Endodermal cell (in vitro differentiated cells): Measurements from ENCODE around the gene ATG101. TPM values are rescaled to one million over a fixed set of nuclear protein-coding genes. Genes with fewer than 3 reads are reported as not detected.

ENCODE experiments used
- DNase-seq: peaks from one replicate; pipeline ENCODE4 v3.0.0-alpha.2; 2017
- H3K27ac ChIP-seq: 2 replicates; pipeline ENCODE4 v1.5.1; 2013; ENCODE audit warnings: mild to moderate bottlenecking, low read depth, low read length, moderate library complexity
- H3K27me3 ChIP-seq: 2 replicates; pipeline ENCODE4 v1.6.1; 2013; ENCODE audit warnings: mild to moderate bottlenecking, low read length, moderate library complexity; ENCODE audit not compliant: insufficient read depth, control insufficient read depth, poor library complexity, severe bottlenecking
- H3K36me3 ChIP-seq: 2 replicates; pipeline ENCODE4 v1.7.0; 2013; ENCODE audit warnings: mild to moderate bottlenecking, low read length, moderate library complexity; ENCODE audit not compliant: control insufficient read depth, insufficient read depth
- H3K4me1 ChIP-seq: one replicate; pipeline ENCODE4 v1.7.0; 2013; ENCODE audit warnings: low read length; ENCODE audit not compliant: control insufficient read depth, insufficient read depth
- H3K4me3 ChIP-seq: 2 replicates; pipeline ENCODE4 v1.5.1; 2013; ENCODE audit warnings: mild to moderate bottlenecking, low read length, moderate library complexity
- H3K9ac ChIP-seq: 2 replicates; pipeline ENCODE4 v1.6.1; 2013; ENCODE audit warnings: mild to moderate bottlenecking, low read length, moderate library complexity; ENCODE audit not compliant: poor library complexity, severe bottlenecking; ENCODE audit errors: extremely low read depth
- H3K9me3 ChIP-seq: 2 replicates; pipeline ENCODE4 v1.6.1; 2013; ENCODE audit warnings: mild to moderate bottlenecking, low read length, moderate library complexity; ENCODE audit not compliant: control insufficient read depth
- H3K27ac Mint-ChIP-seq: 2 replicates; pipeline ENCODE4 v1.8.0; 2020; ENCODE audit warnings: mixed read lengths
- H3K27me3 Mint-ChIP-seq: 2 replicates; pipeline ENCODE4 v1.8.0; 2021; ENCODE audit warnings: mild to moderate bottlenecking, mixed read lengths; ENCODE audit not compliant: insufficient read depth
- H3K36me3 Mint-ChIP-seq: 2 replicates; pipeline ENCODE4 v1.8.0; 2020; ENCODE audit warnings: low read depth, mixed read lengths
- H3K4me1 Mint-ChIP-seq: 2 replicates; pipeline ENCODE4 v1.8.0; 2020; ENCODE audit warnings: mixed read lengths
- H3K4me3 Mint-ChIP-seq: 2 replicates; pipeline ENCODE4 v1.8.0; 2020; ENCODE audit warnings: mild to moderate bottlenecking, moderate library complexity, mixed read lengths
- H3K9me3 Mint-ChIP-seq: 2 replicates; pipeline ENCODE4 v1.8.0; 2020; ENCODE audit warnings: mild to moderate bottlenecking, mixed read lengths
- CTCF ChIP-seq: fragments of 200-600 bp; sonication (generic); conservative IDR thresholded peaks from 2 replicates; pipeline ENCODE4 v1.5.0; 2021; ENCODE audit warnings: antibody characterized with exemption, mild to moderate bottlenecking
- WGBS, 2 experiments: methylation state at CpG; one replicate each; pipeline versions ENCODE4 v1.1.5 to v1.1.7; 2013; ENCODE audit warnings: missing lambda C conversion rate in 2 of 2, mixed read lengths in 1 of 2; ENCODE audit not compliant: insufficient coverage in 1 of 2, insufficient read length in 1 of 2; 5-methylcytosine and 5-hydroxymethylcytosine counted together
- total RNA-seq, 2 donors: library from RNA; stranded (reverse); fragmentation: NEBNext Ultra II Directional in 1 of 2; extraction: Animal tissue kit (Norgen Biotek cat#: 25700) in 1 of 2; gene quantifications; 2 replicates in 1 of 2; 3 replicates in 1 of 2; pipeline ENCODE4 v1.2.1, GENCODE V29; 2021

Gene ATG101
- total RNA-seq, 2 donors from 2014 or later, result 32.1 TPM

- Histone ChIP-seq H3K27me3 (peaks cover 5% of the 10 kb centered on the region), H3K27ac (no peak overlapping the region), H3K36me3 (peaks cover 15% of the 10 kb centered on the region), H3K9ac (no peak overlapping the region), H3K4me1 (no peaks in the 10 kb centered on the region), H3K9me3 (no peaks in the 10 kb centered on the region), H3K4me3 (no peak overlapping the region)
- no peaks in the 10 kb centered on the region for H3K9me3 Mint-ChIP-seq
- no peak overlapping the region for H3K27ac Mint-ChIP-seq
- TF ChIP-seq CTCF, result no peak
- H3K27me3 Mint-ChIP-seq, result peaks cover 13% of the 10 kb centered on the region
- H3K4me1 Mint-ChIP-seq, result peaks cover 4% of the 10 kb centered on the region
- no peak for DNase-seq
- H3K4me3 Mint-ChIP-seq, result no peak overlapping the region
- H3K36me3 Mint-ChIP-seq, result peaks cover 18% of the 10 kb centered on the region
- 90 to 94% methylated on average over 13 to 14 of the region's 14 CpGs for WGBS, 2 experiments
These were observed 9.1 kb upstream of the ATG101 start for GRCh38 chr12:52060498-52061177.

- TF ChIP-seq CTCF, result no peak
- Mint-ChIP-seq H3K27me3 (peaks cover 23% of the 10 kb centered on the region), H3K36me3 (peaks cover 13% of the 10 kb centered on the region), H3K4me3 (no peak overlapping the region), H3K27ac (no peak overlapping the region), H3K9me3 (no peaks in the 10 kb centered on the region), H3K4me1 (peaks cover 4% of the 10 kb centered on the region)
- 82 to 100% methylated on average over 1 to 12 of the region's 12 CpGs for WGBS, 2 experiments
- no peaks in the 10 kb centered on the region for H3K4me1 ChIP-seq
- peak overlapping the region; percentile 72 for H3K27ac ChIP-seq
- no peak overlapping the region for H3K4me3 ChIP-seq
- peaks cover 15% of the 10 kb centered on the region for H3K36me3 ChIP-seq
- H3K9me3 ChIP-seq, result no peaks in the 10 kb centered on the region
- peaks cover 12% of the 10 kb centered on the region for H3K27me3 ChIP-seq
- DNase-seq, result no peak
- H3K9ac ChIP-seq, result no peak overlapping the region
These were observed 8.2 kb upstream of the ATG101 start for GRCh38 chr12:52061470-52062166.

- Histone ChIP-seq H3K27ac (peak overlapping the region; percentile 72), H3K9me3 (no peaks in the 10 kb centered on the region), H3K9ac (no peak overlapping the region), H3K27me3 (peaks cover 19% of the 10 kb centered on the region), H3K36me3 (peaks cover 6% of the 10 kb centered on the region), H3K4me3 (no peak overlapping the region), H3K4me1 (no peaks in the 10 kb centered on the region)
- Mint-ChIP-seq H3K27ac (no peak overlapping the region), H3K4me3 (no peak overlapping the region), H3K27me3 (peaks cover 30% of the 10 kb centered on the region), H3K36me3 (peaks cover 7% of the 10 kb centered on the region), H3K4me1 (peaks cover 4% of the 10 kb centered on the region), H3K9me3 (no peaks in the 10 kb centered on the region)
- no peak for DNase-seq
- TF ChIP-seq CTCF, result no peak
- 84 to 85% methylated on average over 4 to 6 of the region's 6 CpGs for WGBS, 2 experiments
These were observed 7.4 kb upstream of the ATG101 start for GRCh38 chr12:52062167-52063081.
